NCI-H2227 (cell line): ENCODE measurements around the gene CROT.

Experiments used
- DNase-seq: peaks from one replicate; lab custom pipeline; 2025; ENCODE audit not compliant: unreplicated experiment; lab: John Stamatoyannopoulos, UW

CROT gene

DNA sequence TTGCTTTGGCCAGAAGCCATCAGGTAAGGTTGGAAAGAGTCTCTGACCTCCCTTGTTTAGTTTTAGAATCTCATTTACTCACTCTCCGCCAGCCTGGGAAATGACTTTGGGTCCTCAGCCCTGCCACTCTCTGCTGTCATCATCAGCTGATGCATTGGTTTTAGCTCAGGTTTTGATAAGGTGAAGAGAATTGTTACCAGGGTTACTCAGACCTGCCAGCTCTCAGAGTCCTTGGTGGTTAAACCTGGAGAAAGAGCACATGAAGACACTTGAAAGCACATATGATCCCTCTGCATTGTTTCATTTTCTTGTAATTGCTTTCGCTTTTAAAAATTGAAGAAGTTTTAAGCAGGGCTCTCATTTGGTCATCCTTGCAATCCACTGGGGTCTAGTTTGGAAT, 4.0 kb upstream of the CROT start:
- no peak for DNase-seq

DNA sequence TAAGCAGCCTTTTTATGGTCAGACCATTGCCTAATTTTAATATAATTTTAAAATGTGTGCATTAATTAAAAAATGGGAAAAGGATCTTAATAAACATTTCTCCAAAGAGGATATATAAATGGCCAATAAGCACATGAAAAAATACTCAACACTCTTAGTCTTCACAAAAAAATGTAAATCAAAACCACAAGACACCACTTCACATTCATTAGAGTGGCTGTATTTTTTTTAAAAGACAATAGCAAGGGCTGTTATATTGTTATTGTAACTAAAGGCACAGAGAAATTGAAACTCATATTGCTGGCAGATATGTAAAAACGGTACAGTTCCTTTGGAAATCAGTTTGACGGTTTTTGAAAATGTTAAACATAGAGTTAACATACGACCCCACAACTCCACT, 3.2 kb upstream of the CROT start:
- no peak for DNase-seq

DNA sequence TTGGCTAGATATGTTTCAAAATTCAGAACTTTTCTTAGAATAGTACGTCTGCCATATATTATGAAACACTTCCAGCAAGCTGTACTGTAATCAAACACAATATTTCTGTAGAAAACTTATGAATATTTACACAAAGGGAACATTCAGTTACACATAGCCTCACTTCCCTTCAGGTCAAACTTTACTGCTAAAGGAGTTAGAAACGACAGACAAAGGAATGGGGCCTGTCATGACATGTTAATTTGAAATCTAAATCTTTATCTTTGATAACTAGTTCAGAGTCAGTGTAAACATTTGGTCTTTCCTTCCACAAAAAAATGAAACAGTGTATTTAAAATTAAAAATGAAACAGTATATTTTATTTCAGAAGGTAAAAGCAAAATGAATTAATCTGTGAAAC, 1.0 kb upstream of the CROT start:
- DNase-seq, result no peak

DNA sequence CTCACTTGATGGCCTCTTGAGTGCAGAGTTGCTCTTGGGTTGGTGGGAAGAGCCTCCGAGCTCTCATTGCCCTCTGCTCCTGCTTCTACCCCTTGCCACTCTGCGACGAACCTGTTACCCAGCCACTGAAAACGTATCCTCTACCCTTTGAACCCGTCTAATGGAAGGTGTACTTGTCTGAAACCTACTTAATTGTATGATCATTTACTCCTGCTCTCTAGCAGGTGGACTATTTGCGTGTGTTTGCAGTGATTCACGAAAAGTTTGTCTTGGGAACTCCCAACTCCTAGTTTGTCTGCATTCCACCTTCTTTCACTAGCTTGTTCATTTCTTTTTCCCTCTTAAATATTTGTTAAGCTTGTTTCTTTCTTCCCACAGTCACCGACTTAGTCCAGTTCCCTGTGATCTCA, 503 bp downstream of the CROT start:
- peak; percentile 58 for DNase-seq

DNA sequence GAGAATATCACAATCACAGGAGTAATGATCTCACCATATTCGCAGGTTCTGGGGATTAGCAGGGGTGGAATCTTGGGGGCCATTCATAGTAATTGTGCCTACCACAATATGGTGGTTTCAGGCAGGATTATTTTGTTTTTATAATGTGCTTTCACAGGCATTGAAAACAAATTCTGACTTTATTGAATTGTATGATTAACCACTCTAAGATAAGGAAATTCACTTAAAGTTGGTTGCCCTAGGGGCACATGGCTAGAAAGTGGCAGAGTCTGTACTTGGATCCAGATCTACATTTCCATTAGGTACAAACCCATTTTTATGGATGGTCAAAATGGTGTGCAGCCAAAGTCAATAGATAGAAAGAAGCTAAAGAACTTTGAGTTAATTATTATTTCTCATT, 1.7 kb downstream of the CROT start:
- DNase-seq, result no peak

DNA sequence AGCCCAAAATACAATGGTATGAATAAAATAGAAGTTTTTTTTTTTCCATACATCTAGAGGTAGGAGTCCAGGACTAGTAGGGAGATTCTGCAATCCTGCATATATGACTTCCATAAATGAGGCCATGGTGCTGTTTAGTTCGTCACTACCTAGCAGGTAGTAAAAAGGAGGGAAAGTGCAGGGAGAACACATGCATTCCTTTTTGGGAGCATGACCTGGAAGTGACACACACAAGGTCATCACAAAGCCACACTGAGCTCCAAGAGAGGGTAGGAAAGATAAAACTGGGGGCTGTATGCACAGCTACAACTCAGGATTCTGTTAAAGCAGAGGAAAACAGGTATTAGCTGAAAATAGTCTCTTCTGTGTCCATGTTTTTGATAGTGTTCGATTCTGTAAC, 2.2 kb downstream of the CROT start:
- no peak for DNase-seq

DNA sequence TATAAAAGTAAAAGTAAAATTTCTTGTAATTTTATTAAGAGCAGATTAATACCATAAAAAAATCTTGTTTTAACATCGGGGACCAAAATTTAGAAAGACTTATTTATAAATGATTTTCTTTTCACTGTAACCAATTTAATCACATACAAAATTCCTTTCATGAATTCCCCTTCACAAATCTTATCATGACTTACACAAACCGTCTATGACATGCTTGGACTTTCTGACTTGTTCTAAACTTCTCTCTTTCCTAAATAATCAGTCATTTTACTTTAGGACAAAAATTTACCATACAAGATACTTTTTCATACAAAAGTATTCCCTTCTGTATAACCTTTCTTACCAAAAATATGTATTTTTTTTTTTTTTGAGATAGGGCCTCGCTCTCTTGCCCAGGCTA, 9.3 kb downstream of the CROT start:
- peak; percentile 13 for DNase-seq

DNA sequence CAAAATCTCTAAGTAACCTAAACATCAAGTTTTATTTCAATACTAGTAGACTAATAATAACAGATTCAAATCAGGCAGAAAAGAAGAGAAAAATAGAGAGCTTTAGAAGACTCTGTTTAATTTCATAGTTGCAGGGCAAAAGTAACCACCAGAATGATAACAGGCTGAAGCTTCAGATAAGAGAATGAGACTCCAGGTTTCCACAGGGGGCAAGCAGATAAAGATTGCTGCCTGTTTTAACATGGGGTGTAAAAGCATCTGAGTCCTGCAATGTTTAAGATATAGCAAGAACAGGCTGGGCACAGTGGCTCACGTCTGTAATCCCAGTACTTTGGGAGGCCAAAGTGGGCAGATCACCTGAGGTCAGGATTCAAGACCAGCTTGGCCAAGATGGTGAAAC, 11.0 kb downstream of the CROT start:
- DNase-seq, result no peak

DNA sequence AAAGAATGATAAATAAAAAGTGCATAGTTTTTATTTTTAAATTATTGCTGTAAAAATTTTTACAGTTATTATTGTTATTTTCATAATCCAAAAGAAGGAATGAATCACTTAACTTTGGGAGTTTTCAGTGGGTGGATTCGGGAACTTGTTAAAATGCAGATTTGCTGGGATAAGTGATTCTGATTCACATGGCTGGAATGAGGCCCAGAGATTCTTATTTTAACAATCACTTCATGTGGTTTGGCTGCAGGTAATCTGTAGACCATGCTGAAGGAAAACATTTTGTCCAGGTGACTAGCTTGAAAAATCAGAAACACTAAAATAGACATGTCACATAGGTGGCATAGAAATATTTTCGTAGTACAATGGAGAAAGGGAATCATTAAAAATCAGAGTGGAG, 13.9 kb downstream of the CROT start:
- DNase-seq, result no peak

DNA sequence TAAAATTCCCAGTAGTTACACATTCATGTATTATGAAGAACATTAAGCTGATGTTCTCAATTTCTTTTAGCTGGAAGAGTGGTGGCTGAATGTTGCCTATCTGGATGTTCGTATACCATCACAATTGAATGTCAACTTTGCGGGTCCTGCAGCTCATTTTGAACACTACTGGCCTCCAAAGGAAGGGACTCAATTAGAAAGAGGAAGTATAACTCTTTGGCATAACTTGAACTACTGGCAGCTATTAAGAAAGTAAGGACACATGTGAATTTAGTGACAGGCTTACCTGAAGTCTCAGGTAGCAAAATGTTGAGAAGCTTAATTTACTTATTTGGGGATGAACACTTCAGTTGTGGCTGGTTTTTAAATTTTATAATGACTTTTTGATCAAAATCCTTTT, 15.9 kb downstream of the CROT start:
- DNase-seq, result no peak

DNA sequence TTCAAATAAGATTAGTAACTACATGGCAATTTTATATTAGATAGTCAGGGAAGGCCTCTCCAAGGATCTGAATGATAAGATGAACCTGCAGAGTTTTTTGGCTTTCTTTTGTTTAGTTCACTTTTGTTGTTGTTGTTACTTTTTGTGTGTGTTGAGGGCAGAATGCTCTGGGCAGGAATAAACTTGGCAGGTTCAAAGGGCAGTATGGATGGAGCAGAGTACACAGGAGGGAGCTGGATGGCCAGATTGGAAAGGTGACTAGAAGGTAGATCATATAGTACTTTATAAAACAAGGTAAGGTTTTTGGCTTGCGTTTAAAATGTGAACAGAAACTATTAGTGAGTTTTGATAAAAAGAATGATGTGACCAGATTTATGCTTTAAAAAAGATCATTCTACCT, 17.9 kb downstream of the CROT start:
- no peak for DNase-seq

DNA sequence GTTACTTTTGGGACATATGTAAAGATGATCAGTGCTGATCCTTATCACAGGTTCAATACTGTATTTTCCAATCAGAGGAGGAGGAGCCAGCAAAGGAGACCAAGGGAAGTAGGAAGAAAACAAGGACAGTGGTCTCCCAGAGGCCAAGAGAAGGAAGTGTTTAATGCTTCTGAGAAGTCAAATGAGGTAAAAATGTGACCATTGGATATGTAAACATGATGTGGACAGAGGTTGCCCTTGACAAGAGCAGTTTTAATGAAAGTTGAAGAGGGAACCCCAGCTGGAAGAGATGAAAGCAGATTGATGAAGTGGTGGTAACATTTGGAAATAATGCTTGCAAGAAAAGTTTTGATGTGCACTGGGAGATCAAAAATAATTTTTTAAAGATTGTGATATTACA, 18.8 kb downstream of the CROT start:
- DNase-seq, result no peak

DNA sequence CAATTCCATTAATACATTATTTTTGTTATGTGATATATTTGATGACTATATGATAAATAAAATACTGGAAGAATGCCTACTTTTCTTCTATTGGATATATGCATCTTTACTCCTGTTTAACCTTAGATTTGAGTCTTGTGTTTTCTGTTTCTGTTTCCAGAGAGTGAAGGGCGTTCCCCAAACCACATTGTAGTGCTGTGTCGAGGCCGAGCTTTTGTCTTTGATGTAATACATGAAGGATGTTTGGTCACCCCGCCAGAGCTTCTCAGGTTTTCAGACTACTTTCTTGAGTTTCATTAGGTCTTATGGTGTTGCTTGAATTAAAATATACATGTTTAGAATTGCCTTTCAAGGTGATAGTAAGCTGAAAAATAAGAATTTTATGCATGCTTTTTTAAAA, 23.8 kb downstream of the CROT start:
- no peak for DNase-seq

DNA sequence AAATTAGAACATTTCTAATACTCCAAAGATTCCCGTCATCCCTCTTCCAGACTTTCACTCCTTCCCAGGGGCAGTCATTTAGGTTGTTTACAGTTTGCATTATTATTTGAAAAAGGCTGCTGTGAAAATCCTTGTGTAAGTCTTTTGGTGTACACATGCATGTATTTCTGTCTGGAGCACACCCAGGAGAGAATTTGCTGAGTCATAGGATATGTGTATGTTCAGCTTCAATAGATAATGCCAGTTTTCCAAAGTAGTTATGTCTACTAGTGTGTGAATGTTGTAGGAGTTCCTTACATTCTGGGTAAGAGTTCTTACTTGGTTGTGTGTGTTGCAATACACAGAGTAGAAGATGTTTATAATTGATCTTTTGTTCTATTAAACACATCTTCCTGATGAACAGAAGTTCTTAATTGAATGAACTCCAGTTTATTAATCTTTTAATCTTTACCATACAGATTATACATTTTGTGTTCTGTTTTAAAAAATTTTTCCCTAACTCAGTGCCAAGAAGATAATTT, 25.3 kb downstream of the CROT start:
- no peak for DNase-seq

DNA sequence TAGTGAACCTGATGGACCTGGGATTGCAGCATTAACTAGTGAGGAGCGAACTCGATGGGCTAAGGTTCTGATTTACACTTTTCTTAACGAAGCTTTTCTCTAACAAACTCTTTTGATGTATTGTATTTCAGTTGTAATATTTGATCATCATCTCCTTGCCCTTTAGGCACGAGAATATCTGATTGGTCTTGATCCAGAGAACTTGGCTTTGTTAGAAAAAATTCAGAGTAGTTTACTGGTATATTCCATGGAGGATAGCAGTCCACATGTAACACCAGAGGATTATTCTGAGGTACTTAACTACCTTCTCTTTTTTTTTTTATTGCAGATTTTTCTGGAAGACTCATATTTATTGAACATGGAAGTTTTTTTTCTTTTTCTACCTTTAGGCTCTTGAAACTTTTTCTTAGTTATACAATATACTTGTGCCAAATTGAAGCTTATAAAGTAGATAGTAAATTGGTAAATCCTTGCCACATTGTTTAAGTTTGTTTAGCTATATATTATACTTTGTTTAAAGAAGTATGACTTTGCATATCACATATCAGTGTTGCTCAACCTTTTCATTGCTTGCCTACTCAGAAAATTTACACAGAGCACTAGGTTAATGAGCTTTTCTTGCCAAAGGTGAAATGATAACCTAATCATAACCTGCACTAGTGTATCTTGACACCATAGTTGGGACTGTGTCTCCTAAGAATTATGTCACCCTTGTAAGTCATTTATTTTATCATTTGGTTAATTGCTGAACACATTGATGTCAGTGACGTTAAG, 30.4 kb downstream of the CROT start:
- DNase-seq, result no peak

DNA sequence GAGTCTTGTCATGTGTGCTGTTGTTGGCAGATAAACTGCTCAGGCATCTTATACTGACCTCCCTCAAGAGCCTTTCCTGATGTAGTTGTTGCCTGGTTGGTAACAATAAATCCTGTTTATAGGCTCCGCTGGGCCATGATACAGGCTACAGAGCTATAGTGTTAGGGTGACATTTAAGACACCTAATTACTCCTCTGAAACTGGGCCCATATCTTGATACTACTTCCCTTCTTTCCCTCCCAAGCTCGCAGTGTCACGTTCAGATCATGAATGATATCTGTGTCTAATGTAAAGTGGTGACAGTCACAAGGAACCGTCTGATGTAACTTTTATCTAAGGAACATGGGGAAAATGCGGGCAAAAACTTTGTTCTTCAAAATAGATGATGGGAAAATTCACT, 35.4 kb downstream of the CROT start:
- DNase-seq, result no peak

DNA sequence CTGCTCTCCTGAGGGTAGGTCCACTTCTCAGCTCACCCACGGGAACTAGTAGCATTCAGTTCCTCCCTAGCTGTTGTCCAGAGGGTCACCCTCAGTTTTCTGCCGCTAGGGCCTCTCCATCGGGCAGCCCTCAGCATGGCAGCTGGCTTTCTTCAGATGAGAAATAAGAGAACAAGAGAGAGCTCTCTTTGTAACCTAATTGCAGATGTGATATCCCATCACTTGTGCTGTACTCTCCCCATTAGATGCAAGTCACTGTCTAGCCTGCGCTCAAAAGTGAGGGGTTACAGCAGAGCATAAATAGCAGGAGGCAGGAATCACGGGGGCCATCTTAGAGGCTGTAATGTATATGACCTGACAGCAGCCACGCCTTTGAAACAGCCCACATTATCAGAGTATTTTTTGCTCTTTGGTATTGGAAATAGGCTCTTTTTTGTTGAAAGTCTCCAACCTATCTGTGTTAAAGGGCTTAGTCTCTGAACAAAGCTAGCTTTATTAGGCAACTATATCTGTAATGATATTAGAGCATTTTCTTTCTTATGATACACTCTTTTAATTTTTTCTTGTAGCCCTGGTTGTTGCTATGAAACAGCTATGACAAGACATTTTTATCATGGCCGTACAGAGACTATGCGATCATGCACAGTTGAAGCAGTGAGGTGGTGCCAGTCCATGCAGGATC, 45.7 kb downstream of the CROT start:
- DNase-seq, result peak; percentile 11

DNA sequence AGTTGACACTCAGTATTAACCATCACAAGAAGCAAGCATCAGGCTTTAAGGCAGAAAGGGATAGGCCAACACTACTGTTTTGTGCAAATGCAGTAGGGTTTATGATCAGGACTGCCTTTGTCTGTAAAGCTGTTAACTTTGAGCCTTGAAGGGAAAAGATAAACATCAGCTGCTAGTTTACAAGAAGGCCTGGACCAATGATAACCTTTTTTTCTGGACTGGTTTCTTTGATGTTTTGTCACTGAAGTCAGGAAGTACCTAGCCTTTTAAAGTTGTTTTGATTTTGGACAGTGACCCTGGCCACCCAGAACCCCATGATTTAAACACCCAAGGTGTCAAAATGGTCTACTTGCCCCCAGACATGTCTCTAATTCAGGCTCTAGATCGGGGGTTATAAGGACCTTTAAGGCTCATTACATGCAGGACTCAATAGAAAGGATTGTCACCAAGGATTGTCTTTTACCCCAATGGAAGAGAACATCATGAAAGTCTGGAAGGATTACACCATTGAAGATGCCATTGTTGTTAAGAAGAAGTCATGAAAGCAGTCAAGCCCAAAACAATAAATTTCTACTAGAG, 50.1 kb downstream of the CROT start:
- DNase-seq, result no peak

DNA sequence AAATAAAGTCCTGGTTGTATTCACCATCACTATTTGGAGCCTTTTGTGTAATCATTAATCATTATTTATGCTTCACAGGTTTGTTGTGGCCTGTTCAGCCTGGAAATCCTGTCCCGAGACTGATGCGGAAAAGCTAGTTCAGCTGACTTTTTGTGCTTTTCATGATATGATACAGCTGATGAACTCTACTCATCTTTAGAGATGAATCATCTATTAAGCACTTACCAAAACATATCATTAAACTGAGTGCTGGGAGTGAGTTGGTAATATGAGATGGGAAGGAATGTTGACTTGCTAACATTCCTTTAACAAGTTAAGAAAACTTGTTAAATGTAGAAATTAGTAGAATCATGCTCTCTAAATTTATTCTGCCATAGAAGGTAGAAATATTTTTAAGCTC, 53.0 kb downstream of the CROT start:
- DNase-seq, result no peak

DNA sequence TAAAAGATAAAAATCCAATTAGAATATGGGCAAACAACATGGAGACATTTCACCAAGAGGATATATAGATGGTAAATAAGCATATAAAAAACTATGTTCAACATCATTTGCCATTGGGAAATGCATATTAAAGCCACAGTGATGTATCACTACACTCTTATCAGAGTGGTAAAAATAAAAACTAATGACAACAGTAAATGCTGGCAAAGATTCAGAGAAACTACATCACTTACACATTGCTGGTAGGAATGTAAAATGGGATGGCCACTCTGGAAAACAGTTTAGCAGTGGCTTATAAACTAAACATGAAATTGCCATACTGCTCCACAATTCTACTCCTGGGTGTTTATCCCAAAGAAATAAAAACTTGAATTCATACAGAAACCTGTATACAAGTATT, 59.2 kb downstream of the CROT start:
- no peak for DNase-seq

DNA sequence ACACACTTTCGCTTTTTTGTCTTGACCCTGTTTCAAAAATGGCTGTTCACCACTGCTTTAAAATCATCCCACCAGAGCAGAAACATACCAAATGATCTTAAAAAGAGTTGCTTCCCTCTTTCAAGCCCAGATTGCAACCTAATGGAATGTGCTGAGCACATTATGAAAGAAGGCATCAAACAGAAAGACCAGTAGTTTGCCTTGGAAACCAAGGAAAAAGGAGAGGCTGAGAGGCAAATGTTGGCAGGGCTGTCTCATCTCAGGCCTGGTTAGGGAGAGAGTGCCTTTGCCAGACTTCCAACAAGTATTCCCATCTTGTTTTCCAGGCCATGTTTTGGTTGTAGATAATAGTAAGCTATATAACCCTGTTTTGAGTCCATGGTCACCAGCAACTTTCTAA, 65.7 kb downstream of the CROT start:
- no peak for DNase-seq

DNA sequence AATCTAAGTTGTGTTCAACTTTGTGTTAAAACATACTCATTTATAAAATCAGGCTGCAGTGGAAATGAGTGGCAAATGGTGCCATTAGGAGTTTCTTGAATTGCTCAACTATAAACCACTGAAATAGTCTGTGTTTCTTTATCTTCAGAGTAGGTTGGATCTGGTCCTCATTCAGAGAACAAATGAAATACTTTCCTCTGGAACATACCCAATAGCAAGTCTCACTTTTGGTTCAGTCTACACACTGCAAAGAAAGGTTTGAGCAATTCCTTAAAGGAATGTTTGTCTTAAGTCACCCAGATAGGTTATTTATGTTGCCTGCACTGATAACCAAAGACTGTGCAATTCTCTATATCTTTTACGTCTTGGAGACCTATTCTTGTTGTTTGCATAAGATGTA, 67.6 kb downstream of the CROT start:
- no peak for DNase-seq
